Urothelium cell line (cell line): ENCODE data around the gene RASA3.
A peak's percentile ranks its signal among the peaks of the same experiment; 100 is the strongest.
"Not testable (repeated sequence)": the region's sequence is repeated elsewhere in the genome, so short reads cannot be mapped to it uniquely, and the experiment has no call there.

Experiments
- DNase-seq: peaks from one replicate; pipeline ENCODE4 v3.0.0; 2011; ENCODE audit warnings: low spot score, mixed read lengths
- FAIRE-seq: peaks from 2 replicates; lab custom pipeline; 2011; peaks lifted over from hg19 to GRCh38; lab: Jason Lieb, UNC

Gene RASA3

DNA sequence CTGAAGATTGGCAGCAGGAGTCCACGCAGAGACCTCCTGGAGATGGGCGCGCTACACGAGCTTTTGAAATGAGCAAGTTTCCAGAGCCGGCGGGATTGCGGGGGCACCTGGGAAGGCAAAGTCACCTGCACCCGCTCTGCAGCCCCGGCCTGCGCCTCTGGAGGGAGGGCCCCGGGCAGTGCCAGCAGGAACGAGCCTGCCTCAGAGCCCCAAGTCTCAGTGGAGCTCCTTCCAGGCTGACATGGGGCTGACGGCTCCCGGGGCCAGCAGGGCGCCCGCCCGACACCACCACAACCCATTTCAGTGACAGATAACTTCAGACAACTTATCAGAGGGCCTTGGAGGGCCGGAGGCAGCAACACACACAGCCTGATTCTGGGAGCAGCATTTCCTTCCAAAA lies 45.0 kb downstream of the RASA3 start:
- no peak for FAIRE-seq
- no peak for DNase-seq

DNA sequence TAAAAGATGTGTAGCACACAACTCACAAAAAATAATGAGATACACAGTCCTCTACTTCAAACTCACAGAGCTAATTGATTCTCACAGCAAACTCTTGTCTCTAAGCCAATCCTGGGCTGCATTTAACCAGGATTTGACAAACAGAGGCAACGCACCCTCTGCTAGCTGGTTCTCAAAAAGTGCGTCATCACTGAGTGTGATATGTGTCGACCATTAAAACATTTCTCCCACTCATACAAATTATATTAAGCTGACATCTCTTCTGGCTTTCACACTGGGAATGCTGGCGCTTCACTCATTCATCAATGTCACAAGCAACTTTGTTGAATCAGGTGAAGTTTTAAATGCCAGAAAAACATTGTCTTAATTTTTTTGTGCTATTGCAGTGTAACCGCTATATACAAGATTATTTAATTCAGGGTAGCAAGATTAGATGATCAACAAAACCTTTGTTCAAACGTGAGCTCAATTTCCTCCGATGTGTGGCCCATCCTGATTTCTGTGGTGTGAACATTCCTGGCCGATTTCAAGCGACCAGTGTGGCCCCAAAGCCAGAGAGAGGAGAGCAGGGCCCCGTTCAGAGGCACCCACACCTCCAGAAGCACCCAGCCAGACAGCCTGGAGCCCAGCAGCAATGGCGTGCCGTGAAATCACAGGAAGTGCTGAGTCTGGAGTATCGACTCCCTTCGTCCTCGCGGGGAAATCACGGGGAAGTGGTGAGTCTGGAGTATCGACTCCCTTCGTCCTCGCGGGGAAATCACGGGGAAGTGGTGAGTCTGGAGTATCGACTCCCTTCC lies 49.4 kb downstream of the RASA3 start:
- FAIRE-seq = no peak
- DNase-seq = no peak

DNA sequence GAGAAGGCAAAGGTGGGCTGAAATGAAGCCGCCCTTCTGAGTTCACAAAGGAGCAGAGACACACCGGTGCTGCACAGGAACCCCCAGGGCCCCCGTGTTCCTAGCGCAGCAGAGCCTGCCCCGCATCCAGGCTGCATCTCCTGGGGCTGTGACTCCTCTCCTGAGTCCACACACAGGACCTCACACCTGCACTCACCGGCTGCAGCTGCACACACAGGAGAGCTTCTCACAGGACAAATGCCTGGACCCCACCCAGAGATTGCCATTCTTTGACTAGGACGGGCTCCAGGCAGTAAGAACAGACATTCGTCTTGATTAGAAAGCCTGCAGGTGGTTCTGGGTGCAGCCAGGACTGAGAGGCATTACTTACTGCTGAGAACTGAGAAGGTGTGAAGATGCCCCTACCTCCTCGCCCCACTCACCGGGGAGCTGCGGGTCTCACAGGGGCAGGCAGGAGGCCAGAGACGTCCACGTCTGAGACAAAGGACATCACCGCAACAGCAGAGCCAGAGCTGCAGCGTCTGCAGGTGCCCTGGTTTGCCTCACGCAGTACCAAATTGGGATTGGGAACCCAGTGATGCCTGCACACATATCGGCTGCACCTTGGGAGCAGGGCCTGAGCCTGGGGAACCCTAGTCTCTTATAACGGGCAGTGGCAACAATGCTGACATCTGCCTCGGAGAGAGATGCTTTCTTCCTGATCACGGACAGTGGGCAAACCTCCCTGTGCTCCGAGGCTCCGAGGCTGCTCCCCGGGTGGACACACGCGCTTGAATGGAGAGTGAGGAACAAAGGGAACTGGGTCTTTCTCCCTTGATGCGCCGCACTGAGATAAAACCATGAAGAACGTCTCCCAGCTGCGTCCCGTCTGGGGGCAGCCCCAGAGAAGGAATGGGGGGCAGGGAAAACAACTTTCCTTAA lies 50.4 kb downstream of the RASA3 start:
- no peak for FAIRE-seq
- DNase-seq = no peak

DNA sequence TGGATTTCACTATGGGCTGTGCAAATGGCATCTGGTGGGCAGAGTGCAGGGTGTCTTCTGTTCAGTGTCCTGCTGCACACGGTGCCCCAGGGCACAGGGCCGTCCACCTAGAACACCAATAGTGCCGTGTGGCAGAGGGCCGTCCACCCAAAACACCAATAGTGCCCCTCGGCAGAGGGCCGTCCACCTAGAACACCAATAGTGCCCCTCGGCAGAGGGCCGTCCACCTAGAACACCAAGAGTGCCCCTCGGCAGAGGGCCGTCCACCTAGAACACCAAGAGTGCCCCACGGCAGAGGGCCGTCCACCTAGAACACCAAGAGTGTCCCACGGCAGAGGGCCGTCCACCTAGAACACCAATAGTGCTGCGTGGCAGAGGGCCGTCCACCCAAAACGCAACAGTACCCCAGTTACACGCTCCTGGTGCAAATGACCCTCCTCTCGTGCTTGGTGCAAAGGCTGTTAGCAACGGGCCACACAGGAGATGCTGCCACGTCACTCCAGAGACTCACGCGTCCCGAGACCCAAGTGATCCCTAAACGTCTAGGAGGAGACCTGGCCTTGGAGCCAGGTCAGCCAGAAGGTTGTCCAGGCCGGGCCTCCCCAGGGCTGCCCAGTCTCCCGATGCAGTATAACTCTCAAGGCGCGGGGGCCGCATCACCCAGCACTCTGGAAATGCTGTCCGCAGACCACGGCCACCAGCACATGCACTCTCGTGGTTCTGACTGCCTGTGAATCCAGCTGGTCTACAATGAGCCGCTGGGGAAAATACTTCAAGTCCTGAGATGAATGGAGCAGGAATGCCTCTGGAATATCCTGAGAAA lies 51.5 kb downstream of the RASA3 start:
- FAIRE-seq (peak; percentile 69), DNase-seq (no peak)

DNA sequence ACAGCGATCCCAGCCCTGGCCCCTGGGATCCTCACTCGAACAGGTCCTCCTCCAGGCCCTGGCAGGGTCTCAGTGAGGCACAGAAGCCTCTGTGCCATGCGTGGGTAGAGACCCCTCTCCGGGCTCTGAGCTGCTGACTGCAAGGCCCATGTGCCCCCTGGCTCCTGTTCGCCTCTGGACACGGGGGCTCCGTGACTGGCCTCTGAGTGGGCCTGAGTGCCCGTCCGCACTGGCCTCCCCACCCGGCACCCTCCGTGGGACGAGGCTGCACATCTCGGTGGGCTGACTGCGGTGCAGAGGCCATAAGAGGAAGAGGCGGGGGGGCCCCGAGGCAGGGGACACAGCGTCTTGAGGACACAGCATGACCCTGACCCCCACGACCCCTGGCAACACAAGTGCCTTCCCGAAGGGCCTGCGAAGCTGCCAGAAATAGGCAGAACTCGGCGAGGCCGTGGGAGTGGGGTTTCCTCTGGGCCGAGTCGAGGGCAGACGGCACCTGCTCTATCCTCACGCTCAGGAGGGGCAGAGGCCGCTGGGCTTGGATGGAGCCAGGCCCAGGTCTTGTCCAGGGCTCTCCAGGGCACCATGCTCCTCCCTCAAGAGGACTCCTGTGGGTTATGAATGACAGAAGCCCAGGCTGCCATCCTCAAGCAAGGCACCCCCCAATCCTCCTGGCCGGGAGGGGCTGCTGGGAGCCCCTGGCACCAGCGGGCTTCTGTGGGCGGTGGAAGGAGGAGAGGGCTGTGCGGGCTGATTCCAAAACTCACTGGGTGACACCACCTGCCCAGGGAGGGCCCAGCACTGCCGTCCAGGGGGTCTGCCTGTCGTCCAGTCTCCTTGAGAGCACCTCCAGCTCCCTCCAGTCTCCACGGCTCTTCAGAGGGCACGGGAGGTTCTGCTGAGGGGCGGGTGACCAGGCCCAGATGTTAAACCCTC lies 52.6 kb downstream of the RASA3 start:
- DNase-seq (no peak), FAIRE-seq (no peak)

DNA sequence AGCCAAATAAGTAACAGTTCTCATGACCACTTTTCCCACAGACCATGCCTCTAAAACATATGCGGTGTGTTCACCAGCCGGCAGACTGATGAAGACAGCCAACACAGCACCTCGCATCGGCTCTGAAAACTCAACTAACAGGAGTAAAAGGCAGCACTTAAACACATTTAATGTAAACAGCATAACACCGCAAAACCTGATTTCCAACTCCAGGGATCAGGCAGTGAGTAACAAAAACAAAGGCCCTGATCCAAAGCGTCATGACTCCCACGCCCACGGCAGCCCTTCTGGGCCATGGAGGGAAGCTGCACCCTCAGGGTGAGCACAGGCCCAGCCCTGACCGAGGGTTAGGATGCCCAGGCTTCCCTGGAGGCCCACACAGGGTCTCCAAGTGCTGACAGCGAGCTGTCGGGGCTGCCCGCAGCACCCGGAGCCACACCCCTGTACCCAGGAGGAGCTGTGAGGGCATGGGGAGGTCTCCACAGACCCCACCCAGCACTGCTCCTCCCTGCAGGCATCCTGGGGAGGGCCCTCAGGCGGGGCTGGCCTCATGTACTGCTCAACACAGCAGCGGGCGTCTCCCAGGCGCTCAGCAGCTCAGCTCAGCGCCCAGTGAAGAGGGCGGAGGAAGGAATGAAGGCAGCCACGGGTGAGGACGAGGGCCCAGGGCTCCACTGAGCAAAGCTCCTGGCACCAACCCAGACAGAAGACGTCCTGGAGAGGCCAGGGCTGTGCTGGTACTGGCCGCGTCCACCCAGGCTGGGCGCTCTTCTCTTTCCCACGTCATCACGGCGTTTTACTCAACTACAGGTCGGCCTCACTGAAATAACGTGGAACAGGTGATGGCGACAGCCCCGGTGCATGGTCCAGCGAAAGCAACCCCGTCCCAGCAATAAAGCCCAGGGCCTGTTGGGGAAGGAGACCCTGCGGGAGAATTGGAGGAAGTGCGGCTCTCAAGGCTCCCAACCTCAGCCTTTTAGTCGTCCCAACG lies 53.7 kb downstream of the RASA3 start:
- DNase-seq (no peak), FAIRE-seq (no peak)

DNA sequence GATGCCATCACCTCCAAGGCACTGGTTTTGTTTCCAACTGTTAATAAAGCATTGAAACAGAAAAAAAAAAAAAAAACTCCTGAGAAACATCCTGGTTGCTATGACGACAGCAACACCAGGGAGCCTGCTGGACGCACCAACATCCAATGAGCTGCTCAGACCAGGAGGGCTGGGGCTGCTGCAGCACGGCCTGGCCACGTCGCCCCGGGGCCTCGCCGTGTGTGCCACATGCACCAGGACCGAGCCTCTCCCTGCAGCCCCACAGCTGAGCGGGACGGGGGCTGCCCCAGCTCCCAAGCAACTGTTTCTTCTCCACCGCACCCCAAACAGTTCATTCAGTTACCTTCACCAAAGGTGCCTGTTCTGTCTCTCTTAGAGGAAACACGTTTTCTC lies 54.5 kb downstream of the RASA3 start:
- DNase-seq (no peak), FAIRE-seq (no peak)

DNA sequence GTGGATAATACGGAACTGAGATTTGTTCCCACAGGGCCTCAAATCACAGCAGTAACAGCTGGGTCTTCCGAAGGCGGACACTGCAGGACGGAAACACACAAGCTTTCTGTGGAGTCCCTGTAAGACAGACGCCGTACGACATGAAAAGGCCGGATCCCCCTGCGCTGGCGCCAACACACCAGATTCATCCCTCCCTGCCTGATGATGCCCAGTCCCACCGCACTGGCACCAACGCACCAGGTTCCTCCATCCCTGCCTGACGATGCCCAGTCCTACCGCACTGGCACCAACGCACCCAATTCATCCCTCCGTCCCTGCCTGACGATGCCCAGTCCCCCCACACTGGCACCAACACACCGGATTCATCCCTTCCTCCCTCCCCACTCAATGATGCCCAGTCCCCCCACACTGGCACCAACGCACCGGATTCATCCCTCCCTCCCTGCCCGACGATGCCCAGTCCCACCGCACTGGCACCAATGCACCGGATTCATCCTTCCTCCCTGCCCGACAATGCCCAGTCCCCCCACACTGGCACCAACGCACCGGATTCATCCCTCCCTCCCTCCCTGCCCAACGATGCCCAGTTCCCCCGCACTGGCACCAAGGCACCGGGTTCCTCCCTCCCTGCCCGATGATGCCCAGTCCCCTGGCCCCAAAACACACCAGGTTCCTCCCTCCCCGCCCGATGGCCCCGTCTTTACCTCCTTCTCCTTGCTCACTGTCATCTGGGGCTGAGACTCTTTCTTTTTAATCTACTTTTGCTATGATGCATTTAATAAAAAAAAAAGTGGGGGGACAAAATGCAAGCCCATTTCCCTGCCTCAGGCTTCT lies 55.1 kb downstream of the RASA3 start:
- DNase-seq = no peak

DNA sequence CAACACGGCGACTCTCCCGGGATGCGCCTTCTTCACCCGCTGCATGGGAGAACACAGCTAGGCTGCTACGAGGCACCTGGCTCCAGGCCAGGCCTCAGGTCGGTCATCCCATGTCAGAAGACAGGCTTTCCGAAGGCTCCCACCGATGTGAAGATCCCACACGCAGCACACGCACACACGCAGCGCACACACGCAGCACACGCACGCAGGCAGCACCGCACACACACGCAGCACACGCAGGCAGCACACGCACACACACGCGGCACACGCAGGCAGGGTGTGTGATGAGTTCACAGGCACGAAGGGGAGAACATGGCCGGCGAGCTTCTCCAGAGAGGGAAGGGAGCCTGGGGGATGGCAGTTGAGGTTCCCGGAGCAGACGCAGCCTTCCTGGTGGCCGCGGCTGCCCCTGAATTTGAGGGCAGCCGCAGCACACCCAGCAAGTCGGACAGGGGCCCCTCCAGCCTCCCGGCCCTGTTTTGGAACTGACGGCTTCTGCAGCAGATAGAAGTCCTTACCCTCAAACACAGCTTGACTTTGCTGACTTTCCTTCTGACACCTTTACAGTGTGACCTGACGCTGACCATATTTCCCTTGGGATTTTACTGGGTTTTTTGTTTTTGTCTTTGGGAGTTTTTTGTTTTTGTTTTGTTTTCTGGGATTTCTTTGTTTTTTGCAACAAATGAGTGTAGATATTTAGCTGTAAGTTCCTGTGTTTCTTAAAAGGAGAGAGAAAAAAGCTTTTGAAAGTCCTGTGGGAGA lies 55.9 kb downstream of the RASA3 start:
- peak; percentile 85 for FAIRE-seq
- no peak for DNase-seq

More for the DNA sequence above, 55.1 kb downstream of the RASA3 start:
- FAIRE-seq = peak; percentile 65

DNA sequence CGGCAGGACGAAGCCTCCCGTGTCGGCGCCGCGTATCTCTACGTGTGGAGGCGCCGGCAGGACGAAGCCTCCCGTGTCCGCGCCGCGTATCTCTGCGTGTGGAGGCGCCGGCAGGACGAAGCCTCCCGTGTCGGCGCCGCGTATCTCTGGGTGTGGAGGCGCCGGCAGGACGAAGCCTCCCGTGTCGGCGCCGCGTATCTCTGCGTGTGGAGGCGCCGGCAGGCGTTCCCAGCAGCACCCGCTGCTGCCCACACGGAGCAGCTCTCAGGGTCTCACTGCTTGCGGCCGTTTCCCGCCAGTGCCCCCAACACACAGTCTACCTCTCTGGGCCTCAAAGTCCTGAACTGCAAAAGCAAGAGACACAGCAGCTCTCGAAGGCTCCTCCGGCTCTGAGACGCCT lies 56.6 kb downstream of the RASA3 start:
- not testable (repeated sequence) for FAIRE-seq, DNase-seq

DNA sequence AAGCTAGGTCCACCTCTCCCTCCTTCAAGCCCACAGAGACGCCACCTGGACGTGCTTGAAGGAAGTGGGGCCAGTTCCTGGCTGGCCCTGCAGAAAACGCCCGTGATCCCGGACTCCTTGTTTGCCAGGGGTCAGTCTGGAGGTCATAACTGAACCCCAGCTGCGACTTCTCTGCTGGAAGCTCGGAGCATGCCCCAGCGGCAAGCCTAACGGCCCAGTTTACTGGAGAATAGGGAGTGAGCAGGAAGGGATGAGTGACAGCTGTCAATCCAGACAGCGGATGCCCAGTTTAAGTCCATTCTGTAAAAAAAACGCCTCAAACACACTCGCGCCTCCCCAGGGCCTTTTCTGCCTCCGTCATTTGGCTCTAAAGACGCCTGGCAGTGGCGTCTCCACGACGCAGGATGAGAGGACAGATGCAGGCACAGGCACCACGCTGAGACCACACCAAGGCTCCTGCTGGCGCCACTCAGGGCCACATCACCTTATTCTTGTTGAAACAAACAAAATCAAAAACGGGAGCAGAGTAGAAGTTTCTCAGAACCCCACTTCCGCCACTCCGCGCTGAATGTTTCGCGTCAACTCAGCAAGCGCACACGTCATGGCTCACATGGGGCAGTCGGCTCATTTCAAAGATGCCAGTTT lies 57.6 kb downstream of the RASA3 start:
- FAIRE-seq = no peak
- no peak for DNase-seq

DNA sequence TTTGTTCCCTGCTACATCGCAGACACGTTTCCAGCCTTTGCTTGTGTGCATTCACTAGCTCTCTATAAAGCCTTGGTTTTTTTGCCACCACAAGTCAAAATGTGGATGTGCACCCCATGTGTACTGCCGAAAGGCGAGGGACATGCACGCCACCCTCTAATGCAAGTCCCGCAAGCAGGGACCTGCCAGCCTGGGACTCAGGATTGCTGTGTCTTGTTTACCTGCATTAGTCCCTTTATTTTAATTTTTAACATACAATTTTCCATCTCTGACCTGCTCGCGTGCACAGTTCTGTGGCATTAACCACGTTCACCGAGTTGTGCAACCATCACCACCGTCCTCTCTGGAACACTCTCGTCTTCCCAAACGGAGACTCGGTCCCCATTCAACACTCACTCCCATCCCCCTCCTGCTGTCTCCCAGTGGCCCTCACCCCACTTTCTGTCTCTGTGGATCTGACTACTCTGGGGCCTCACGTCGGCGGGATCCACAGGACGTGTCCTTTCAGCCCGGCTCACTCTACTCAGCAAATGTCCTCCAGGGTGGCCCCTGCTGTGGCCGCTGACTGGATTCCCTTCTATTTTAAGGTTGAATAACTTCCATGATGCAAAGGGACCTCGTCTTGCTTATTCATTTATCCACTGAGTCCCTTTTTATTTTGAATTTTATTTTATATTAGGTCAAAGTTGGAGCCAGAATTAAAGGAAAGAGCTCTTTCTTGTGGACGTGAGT lies 58.4 kb downstream of the RASA3 start:
- DNase-seq (no peak), FAIRE-seq (no peak)

DNA sequence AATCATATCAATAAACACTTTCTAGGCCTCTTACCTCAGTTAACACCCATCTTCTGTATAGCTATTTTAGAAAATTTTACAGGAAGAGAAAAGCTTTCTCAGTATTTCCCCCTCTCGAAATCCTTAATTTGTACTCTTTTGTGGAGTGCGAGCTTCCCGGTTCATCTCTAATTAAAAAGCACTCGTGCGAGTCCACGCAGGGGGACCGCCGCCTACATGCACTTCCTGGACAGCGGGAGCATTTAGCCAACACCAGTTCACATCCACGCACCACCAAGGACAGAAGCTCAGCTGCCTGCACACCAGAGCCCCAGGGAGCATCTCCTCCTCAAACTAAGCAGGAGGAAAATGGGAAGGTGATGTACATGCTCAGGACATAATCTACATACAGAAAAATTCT lies 60.0 kb downstream of the RASA3 start:
- no peak for FAIRE-seq

DNA sequence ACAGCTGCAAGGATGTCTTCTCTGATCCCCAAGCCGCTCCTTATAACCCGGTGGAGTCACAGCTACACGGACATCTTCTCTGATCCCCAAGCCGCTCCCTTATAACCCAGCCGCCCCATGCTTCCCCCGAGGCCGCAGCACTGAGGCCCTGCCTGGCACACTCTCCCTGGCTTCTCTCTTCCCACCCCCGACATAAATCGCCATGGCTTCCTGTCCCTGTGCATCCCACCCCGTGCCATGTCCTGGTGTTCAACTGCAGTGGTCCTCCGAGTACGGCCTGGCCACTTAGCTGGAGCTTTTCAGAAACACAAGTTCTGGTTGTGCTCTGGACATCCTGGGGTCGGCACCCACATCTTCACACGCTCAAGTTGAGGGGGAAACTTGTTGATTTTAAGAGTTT lies 60.4 kb downstream of the RASA3 start:
- FAIRE-seq (no peak), DNase-seq (no peak)

More for the DNA sequence above, 60.0 kb downstream of the RASA3 start:
- DNase-seq = no peak

DNA sequence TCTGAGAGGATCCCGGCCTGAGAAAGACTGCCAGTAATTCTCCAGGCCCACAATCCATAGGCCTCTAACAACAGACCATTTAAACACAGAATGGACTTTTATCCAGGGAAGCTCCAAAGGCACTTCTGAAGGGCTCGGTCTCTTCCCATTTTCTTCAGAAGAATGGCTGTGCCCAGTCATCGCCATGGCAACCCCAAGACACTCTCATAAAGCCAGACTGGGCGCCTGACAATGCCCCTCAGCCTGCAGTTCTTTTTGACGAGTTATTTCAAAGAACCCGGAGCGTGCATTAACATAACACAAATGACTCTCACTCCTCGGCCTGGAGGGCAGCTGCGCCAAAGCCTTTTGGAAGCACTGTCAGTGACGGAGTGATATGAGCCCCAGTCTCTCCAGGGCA lies 61.0 kb downstream of the RASA3 start:
- DNase-seq = no peak
- peak; percentile 73 for FAIRE-seq
